GM20000 (cell line): Measurements from ENCODE around the gene ABHD6.

ENCODE experiments used
- DNase-seq: peaks from one replicate; pipeline ENCODE4 v3.0.0; 2012; ENCODE audit warnings: low spot score
- CTCF ChIP-seq: IDR thresholded peaks from 2 replicates; pipeline ENCODE4 v1.5.1; 2012; ENCODE audit warnings: mild to moderate bottlenecking, control low read depth; ENCODE audit errors: extremely low read depth, missing control alignments

The ABHD6 gene

GRCh38 chr3:58326267-58326900, 88.8 kb downstream of the ABHD6 start:
- TF ChIP-seq CTCF, result no peak
- DNase-seq, result no peak

- no peak for TF ChIP-seq CTCF
- DNase-seq, result no peak
Observed at GRCh38 chr3:58329150-58329921, 91.7 kb downstream of the ABHD6 start.

- no peak for TF ChIP-seq CTCF
- no peak for DNase-seq
Observed at GRCh38 chr3:58329922-58330413, 92.4 kb downstream of the ABHD6 start.

- TF ChIP-seq CTCF, result no peak
- DNase-seq, result no peak
Observed at GRCh38 chr3:58331593-58332152, 94.1 kb downstream of the ABHD6 start.

- TF ChIP-seq CTCF, result peak; percentile 26
- DNase-seq, result peak; percentile 92
Observed at GRCh38 chr3:58332575-58333188, 95.1 kb downstream of the ABHD6 start, which contains the start of gene PXK. TSS of gene PXK (plus strand) at chr3:58332892. CDS start at chr3:58332989, 97 bp downstream.

GRCh38 chr3:58333206-58334012, 95.8 kb downstream of the ABHD6 start:
- TF ChIP-seq CTCF, result peak; percentile 32
- DNase-seq, result peak; percentile 80
